EH (cell line): ENCODE measurements around the gene MTHFSD.
A peak's percentile ranks its signal among the peaks of the same experiment; 100 is the strongest.

Source experiments
- DNase-seq: peaks from one replicate; pipeline ENCODE4 v3.0.0-alpha.2; 2015; ENCODE audit warnings: low read depth

Gene MTHFSD

GRCh38 chr16:86514481-86515376, 40.3 kb downstream of the MTHFSD start:
- no peak for DNase-seq

- no peak for DNase-seq
Observed at GRCh38 chr16:86513471-86514277, 41.4 kb downstream of the MTHFSD start.

- no peak for DNase-seq
Observed at GRCh38 chr16:86512860-86513470, 42.1 kb downstream of the MTHFSD start.

- peak; percentile 16 for DNase-seq
Observed at GRCh38 chr16:86512301-86512859, 42.7 kb downstream of the MTHFSD start.

- DNase-seq, result no peak
Observed at GRCh38 chr16:86511317-86512161, 43.5 kb downstream of the MTHFSD start.

- peak; percentile 83 for DNase-seq
Observed at GRCh38 chr16:86510465-86511261, 44.4 kb downstream of the MTHFSD start, which contains the start of gene FOXF1. Gene FOXF1 (plus strand): TSS chr16:86510527. CDS start chr16:86510570, 43 bp downstream.

GRCh38 chr16:86509759-86510464, 45.1 kb downstream of the MTHFSD start:
- DNase-seq, result peak; percentile 92

- DNase-seq, result peak; percentile 87
Observed at GRCh38 chr16:86508947-86509758, 45.9 kb downstream of the MTHFSD start.

GRCh38 chr16:86508028-86508946, 46.7 kb downstream of the MTHFSD start:
- peak; percentile 55 for DNase-seq

GRCh38 chr16:86507173-86508027, 47.6 kb downstream of the MTHFSD start:
- DNase-seq, result peak; percentile 36

GRCh38 chr16:86505899-86506864, 48.9 kb downstream of the MTHFSD start:
- DNase-seq, result no peak

GRCh38 chr16:86505185-86505898, 49.7 kb downstream of the MTHFSD start:
- DNase-seq, result peak; percentile 38

GRCh38 chr16:86504315-86505184, 50.5 kb downstream of the MTHFSD start:
- no peak for DNase-seq

- DNase-seq, result no peak
Observed at GRCh38 chr16:86503830-86504229, 51.2 kb downstream of the MTHFSD start.
